ENCODE data around the gene SERINC5. TPM values are rescaled to one million over a fixed set of nuclear protein-coding genes. Genes with fewer than 3 reads are reported as not detected.
A peak's percentile ranks its signal among the peaks of the same experiment; 100 is the strongest.
"Not testable (repeated sequence)": the region's sequence is repeated elsewhere in the genome, so short reads cannot be mapped to it uniquely, and the experiment has no call there.

SERINC5 gene
- total RNA-seq, 3 donors from 2014 or later (not counting 1 experiment from before 2014, with no cell fraction given), result 6.8 to 18.9 (median 14.5) TPM

- intact Hi-C loops (cut with micrococcal nuclease), result no loop called here
- Mint-ChIP-seq H3K4me3 (no peak overlapping the region), H3K36me3 (no peaks in the 10 kb centered on the region), H3K27ac (peak overlapping the region in 1 of 2 donors; percentile 50), H3K27me3 (ENCODE audit: low read depth in 2 of 2) (no peaks in the 10 kb centered on the region), H3K9me3 (no peaks in the 10 kb centered on the region), H3K4me1 (peaks cover 15 to 16% of the 10 kb centered on the region in 2 donors)
- H3K9me3 ChIP-seq (ENCODE audit: control insufficient read depth, insufficient read depth, low read length), result no peaks in the 10 kb centered on the region
- 100% methylated on average over 2 of the region's 2 CpGs for WGBS (ENCODE audit: insufficient coverage)
- peaks cover 19% of the 10 kb centered on the region for H3K4me1 ChIP-seq (ENCODE audit: control insufficient read depth, insufficient read depth, low read length)
- ATAC-seq (no peak), DNase-seq (peak in 1 of 2 donors; percentile 38)
- H3K27me3 ChIP-seq (ENCODE audit: control insufficient read depth, insufficient read depth, low read length), result no peaks in the 10 kb centered on the region
- no peak overlapping the region for H3K27ac ChIP-seq (ENCODE audit: low read length)
- peaks cover 3% of the 10 kb centered on the region for H3K36me3 ChIP-seq (ENCODE audit: control insufficient read depth, insufficient read depth, low read length)
- H3K4me3 ChIP-seq (ENCODE audit: low read length), result no peak overlapping the region
- TF ChIP-seq, protein P1, sequence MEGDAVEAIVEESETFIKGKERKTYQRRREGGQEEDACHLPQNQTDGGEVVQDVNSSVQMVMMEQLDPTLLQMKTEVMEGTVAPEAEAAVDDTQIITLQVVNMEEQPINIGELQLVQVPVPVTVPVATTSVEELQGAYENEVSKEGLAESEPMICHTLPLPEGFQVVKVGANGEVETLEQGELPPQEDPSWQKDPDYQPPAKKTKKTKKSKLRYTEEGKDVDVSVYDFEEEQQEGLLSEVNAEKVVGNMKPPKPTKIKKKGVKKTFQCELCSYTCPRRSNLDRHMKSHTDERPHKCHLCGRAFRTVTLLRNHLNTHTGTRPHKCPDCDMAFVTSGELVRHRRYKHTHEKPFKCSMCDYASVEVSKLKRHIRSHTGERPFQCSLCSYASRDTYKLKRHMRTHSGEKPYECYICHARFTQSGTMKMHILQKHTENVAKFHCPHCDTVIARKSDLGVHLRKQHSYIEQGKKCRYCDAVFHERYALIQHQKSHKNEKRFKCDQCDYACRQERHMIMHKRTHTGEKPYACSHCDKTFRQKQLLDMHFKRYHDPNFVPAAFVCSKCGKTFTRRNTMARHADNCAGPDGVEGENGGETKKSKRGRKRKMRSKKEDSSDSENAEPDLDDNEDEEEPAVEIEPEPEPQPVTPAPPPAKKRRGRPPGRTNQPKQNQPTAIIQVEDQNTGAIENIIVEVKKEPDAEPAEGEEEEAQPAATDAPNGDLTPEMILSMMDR (IDR thresholded peaks at IDR 0.05), result no peak
Measured at GRCh38 chr5:80139466-80139972, 116.3 kb downstream of the SERINC5 start.

GRCh38 chr5:80138486-80138885 lies 117.4 kb downstream of the SERINC5 start:
- Histone ChIP-seq H3K9me3 (ENCODE audit: control insufficient read depth, insufficient read depth, low read length) (no peaks in the 10 kb centered on the region), H3K36me3 (ENCODE audit: control insufficient read depth, insufficient read depth, low read length) (no peaks in the 10 kb centered on the region), H3K27ac (ENCODE audit: low read length) (no peak overlapping the region), H3K4me1 (ENCODE audit: control insufficient read depth, insufficient read depth, low read length) (peaks cover 19% of the 10 kb centered on the region), H3K4me3 (ENCODE audit: low read length) (no peak overlapping the region), H3K27me3 (ENCODE audit: control insufficient read depth, insufficient read depth, low read length) (no peaks in the 10 kb centered on the region)
- intact Hi-C loops (cut with micrococcal nuclease), result no loop called here
- TF ChIP-seq, protein P1 (IDR thresholded peaks at IDR 0.05), result no peak
- H3K27me3 Mint-ChIP-seq (ENCODE audit: low read depth in 2 of 2), result no peaks in the 10 kb centered on the region
- H3K4me3 Mint-ChIP-seq, result no peak overlapping the region
- over 99% methylated on average over 6 of the region's 6 CpGs for WGBS (ENCODE audit: insufficient coverage)
- ATAC-seq (no peak), DNase-seq (no peak)
- peaks cover 15 to 16% of the 10 kb centered on the region in 2 donors for H3K4me1 Mint-ChIP-seq
- no peaks in the 10 kb centered on the region for H3K36me3 Mint-ChIP-seq
- H3K9me3 Mint-ChIP-seq, result no peaks in the 10 kb centered on the region
- H3K27ac Mint-ChIP-seq, result no peak overlapping the region

DNA sequence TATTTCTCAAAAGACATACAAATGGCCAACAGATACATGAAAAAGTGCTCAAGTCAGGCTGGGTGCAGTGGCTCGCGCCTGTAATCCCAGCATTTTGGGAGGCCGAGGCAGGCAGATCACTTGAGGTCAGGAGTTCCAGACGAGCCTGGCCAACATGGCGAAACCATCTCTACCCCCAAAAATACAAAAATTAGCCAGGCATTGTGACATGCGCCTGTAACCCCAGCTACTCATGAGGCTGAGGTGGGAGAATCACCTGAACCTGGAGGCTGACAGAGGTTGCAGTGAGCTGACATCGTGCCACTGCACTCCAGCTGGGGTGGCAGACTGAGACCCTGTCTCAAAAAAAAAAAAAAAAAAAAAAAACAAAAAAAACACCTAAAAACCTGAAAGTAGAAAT lies 119.0 kb downstream of the SERINC5 start:
- WGBS (ENCODE audit: insufficient coverage), result 79% methylated on average over 7 of the region's 7 CpGs
- H3K4me3 Mint-ChIP-seq; H3K36me3 Mint-ChIP-seq; ATAC-seq; intact Hi-C loops (cut with micrococcal nuclease); H3K27me3 ChIP-seq (ENCODE audit: control insufficient read depth, insufficient read depth, low read length); H3K9me3 ChIP-seq (ENCODE audit: control insufficient read depth, insufficient read depth, low read length); H3K9me3 Mint-ChIP-seq; H3K36me3 ChIP-seq (ENCODE audit: control insufficient read depth, insufficient read depth, low read length); H3K27me3 Mint-ChIP-seq (ENCODE audit: low read depth in 2 of 2); H3K27ac ChIP-seq (ENCODE audit: low read length); H3K4me3 ChIP-seq (ENCODE audit: low read length): not testable (repeated sequence)
- Mint-ChIP-seq H3K4me1 (peaks cover 15 to 16% of the 10 kb centered on the region in 2 donors), H3K27ac (peak overlapping the region in 1 of 2 donors; percentile 76)
- peaks cover 19% of the 10 kb centered on the region for H3K4me1 ChIP-seq (ENCODE audit: control insufficient read depth, insufficient read depth, low read length)
- DNase-seq, result peak in 1 of 2 donors; percentile 45

DNA sequence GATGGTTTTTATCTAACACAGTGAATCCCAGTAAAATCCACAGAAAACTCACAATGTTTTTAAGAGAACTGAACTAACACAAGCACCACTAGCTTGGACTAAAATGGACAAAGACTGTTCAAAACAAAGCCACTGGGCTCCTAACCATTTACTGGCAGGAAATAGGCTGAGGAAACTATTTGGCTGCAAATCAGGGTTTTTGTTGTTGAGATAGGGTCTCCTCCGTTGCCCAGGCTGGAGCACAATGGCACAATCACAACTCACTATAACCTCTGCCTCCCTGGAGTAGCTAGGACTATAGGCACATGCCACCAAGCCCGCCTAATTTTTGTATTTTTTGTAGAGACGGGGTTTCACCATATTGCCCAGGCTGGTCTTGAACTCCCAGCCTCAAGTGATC lies 121.0 kb downstream of the SERINC5 start:
- peak overlapping the region in 1 of 2 donors; percentile 76 for H3K27ac Mint-ChIP-seq
- H3K4me3 Mint-ChIP-seq, result no peak overlapping the region
- peaks cover 0 to 2% of the 10 kb centered on the region in 2 donors for H3K9me3 Mint-ChIP-seq
- no peaks in the 10 kb centered on the region for H3K36me3 Mint-ChIP-seq
- Histone ChIP-seq H3K36me3 (ENCODE audit: control insufficient read depth, insufficient read depth, low read length) (no peaks in the 10 kb centered on the region), H3K27me3 (ENCODE audit: control insufficient read depth, insufficient read depth, low read length) (no peaks in the 10 kb centered on the region), H3K4me1 (ENCODE audit: control insufficient read depth, insufficient read depth, low read length) (peaks cover 15% of the 10 kb centered on the region), H3K27ac (ENCODE audit: low read length) (no peak overlapping the region), H3K9me3 (ENCODE audit: control insufficient read depth, insufficient read depth, low read length) (no peaks in the 10 kb centered on the region), H3K4me3 (ENCODE audit: low read length) (no peak overlapping the region)
- WGBS (ENCODE audit: insufficient coverage), result 100% methylated on average over 2 of the region's 3 CpGs
- no peak for DNase-seq
- H3K4me1 Mint-ChIP-seq, result peaks cover 15 to 16% of the 10 kb centered on the region in 2 donors
- intact Hi-C loops (cut with micrococcal nuclease), result no loop called here
- ATAC-seq, result no peak
- TF ChIP-seq, protein P1 (IDR thresholded peaks at IDR 0.05), result no peak
- no peaks in the 10 kb centered on the region for H3K27me3 Mint-ChIP-seq (ENCODE audit: low read depth in 2 of 2)
